HG03460 (cell line): Measurements from ENCODE around the gene PLCL1.

Source experiments
- ATAC-seq: cut with Tn5 transposase; IDR thresholded peaks from one replicate; pipeline ENCODE4 v1.9.1; 2021; ENCODE audit not compliant: unreplicated experiment

The PLCL1 gene

DNA sequence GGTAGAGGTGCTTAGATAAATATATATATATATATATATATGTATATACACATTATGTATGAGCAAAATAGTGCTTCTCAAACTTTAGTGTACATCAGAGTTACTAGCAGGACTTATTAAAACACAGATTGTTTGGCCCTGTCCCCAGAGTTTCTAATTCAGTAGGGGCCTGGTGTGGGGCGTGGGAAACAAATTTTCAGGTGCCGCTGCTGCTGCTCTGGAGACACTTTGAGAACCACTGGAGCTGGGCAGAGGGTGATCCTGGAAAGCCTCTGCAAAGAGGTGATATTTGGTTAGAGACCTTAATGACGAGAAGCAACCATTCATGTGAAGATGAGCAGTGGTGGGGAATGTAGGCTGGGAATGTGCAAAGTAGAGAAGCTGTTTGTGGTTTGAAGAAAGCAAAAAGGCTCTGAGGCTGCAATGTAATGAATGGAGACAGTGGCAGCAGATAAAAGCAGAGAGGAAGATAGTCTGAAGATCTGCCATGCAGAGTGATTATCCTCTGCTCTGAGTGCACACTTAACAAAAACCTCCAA is 142.9 kb downstream of the PLCL1 start:
- no peak for ATAC-seq

GRCh38 chr2:197949224-197949623 is 144.8 kb downstream of the PLCL1 start:
- ATAC-seq, result no peak

GRCh38 chr2:197950006-197950405 is 145.6 kb downstream of the PLCL1 start:
- ATAC-seq, result no peak

GRCh38 chr2:197950724-197951123 is 146.3 kb downstream of the PLCL1 start:
- no peak for ATAC-seq

DNA sequence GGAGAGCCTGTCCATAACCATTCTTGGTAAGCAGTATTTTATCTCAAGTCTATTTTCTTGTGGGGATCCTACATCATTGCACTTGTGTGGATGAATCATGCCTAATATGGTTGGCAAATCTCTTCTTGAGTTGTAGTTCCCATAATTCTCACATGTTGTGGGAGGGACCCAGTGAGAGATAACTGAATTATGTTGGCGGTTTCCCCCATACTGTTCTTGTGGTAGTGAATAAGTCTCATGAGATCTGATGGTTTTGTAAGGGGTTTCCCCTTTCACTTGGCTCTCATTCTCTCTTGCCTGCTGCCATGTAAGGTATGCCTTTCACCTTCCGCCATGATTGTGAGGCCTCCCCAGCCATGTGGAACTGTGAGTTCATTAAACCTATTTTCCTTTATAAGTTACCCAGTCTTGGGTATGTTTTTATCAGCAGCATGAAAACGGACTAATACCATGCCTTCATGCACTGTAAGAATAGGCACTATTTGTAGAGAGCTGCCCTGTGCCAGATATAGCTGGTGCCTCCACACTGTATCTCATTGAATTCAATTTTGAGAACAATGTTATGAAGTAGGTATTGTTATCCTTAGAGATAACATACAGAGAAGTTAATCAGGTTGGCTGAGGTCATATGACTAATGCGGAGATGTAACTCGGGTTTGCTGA is 148.3 kb downstream of the PLCL1 start:
- no peak for ATAC-seq

GRCh38 chr2:197954328-197954727 is 149.9 kb downstream of the PLCL1 start:
- ATAC-seq, result no peak

GRCh38 chr2:197958592-197959150 is 154.3 kb downstream of the PLCL1 start:
- ATAC-seq, result no peak

DNA sequence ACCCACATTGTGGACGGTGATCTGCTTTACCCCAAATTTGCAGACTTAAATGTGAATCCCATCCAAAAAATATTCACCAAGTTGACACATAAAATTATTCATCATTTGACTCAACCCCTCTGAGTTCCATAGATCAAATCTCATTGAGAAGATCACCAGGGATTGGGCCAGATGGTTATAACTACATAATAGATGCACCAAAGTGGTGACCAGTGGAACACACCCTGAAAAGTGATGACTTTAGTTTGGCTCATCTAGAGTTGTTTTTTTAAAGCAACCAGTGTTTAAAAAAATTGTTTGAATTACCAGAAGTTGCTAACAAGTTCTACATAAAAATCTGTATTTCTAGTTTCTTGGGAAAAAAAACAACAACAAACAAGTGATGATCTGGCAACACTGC is 155.0 kb downstream of the PLCL1 start:
- no peak for ATAC-seq

DNA sequence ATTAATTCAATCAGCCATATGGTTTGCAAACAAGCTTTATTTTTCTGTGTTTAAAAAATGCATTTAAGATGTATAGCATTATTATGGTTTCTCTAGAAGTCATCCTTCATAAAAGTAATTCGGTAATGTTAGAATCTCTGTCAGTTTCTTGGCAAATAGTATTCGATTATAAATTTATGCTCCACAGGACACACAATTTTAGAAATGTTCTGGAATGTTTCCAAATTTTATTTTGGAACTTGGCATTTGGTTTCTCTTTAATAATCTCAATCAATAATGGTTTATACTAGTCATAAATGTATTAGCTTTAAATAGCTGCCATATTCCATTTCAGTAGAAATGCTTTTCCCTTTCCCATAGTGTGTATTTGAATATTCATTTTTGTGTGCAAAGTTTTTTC is 156.4 kb downstream of the PLCL1 start:
- no peak for ATAC-seq

DNA sequence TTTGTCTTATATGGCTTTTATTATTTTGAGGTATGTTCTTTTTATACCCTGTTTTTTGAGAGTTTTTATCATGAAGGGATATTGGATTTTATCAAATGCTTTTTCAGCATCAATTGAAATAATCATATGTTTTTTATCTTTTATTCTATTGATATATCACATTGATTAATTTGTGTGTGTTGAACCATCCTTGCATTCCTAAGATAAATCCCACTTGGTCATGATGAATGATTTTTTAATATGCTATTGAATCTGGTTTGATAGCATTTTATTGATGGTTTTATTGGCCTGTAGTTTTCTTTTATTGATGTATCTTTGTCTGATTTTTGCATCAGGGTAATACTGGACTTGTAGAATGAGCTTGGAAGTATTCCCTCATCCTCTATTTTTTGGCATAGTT is 160.3 kb downstream of the PLCL1 start:
- no peak for ATAC-seq

- ATAC-seq, result no peak
Observed at GRCh38 chr2:197965756-197966155, 161.4 kb downstream of the PLCL1 start.

GRCh38 chr2:197969391-197969893 is 165.0 kb downstream of the PLCL1 start:
- ATAC-seq, result no peak

- no peak for ATAC-seq
Observed at GRCh38 chr2:197972061-197972460, 167.7 kb downstream of the PLCL1 start.

- no peak for ATAC-seq
Observed at GRCh38 chr2:197972587-197972986, 168.2 kb downstream of the PLCL1 start.

DNA sequence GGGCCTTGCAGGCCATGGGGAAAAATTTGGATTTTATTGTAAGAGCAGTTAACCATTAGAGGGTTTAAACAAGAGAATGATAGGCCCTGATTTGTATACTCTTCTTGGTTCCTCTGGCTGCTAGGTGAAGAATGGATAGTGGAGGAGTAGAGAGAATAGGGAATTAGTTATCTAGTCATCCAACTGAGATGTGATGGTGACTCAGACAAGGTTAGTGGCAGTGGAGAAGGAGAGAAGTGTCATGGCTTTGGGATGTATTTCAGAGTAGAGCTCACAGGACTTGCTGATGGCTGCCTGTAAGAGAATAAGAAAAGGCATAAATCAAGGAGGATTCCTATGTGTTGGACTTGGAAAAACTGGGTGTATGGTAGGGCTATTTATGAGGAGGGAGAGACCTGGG is 169.4 kb downstream of the PLCL1 start:
- ATAC-seq, result no peak

- no peak for ATAC-seq
Observed at GRCh38 chr2:197975931-197976519, 171.6 kb downstream of the PLCL1 start.

DNA sequence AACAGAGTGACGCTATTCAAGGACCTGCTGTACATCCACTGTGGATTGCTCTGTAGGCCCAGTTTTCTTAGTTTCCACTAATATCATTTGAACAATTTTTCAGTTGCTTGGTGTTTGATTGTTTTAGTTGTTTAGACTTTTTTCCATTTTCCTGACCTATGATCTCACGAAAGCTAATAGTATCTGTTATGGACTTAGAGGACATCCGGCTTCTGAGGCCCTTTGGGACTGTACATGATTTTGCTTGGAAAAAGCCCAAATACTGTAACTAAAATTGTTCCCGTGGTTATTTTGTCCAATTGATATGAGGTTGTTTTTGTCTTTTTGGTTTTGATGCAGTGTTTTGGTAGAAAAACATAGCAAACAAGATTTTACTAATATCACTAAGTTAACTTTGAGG is 174.6 kb downstream of the PLCL1 start:
- no peak for ATAC-seq

DNA sequence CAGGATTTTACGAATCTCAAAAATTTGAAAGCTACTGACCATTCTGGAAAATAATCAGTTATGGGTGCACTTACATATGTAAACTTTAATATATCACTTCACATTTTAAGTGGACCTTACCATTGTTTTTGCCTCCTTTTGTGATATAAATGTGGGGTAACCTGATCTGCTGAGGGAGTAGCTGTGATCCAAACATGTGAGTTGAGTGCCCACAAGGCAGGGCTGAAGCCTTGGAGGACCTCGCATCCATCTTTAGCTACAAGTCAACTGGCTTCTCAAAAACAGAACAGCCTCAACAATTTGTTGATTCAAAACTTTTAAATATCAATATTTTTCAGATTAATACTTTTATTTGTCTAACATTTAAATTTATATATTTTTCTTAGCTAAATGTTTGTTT is 178.2 kb downstream of the PLCL1 start:
- no peak for ATAC-seq

DNA sequence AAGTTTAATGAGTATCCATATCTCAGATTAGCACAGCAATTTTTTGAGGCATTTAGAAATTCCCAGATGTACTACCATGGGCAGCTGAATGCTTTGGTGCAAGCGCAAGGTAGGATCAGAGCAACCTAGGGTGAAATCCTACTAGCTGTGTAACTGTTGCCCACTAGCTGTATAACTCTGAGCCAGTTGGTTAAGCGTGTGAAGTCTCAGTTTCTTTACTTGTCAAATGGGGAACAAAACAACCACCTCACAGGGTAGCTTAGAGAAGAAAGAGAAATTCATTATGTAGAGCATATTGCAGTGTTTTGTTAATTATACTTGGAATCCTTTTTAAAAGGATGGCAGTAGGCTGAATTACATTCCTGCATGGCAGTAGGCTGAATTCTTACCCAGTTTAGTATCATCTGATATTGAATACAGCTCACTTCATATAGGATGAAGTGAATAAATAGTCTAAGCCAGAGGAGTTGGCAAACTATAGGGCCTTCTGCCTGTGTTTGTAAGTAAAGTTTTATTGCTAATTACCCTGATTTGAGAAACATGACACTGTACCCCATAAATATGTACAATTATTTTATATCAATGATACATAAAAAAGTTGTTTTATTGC is 180.7 kb downstream of the PLCL1 start:
- ATAC-seq, result no peak

GRCh38 chr2:197986977-197987376 is 182.6 kb downstream of the PLCL1 start:
- no peak for ATAC-seq

- no peak for ATAC-seq
Observed at GRCh38 chr2:197990356-197990755, 186.0 kb downstream of the PLCL1 start.
